ENCODE results near the gene C2CD2.

C2CD2 gene

GRCh38 chr21:41869771-41870170 lies 84.0 kb downstream of the C2CD2 start:
- in situ Hi-C loops (cut with MboI; ENCODE audit: low sequenced_read_pairs, unreplicated experiment), result no loop called here
- no peak for TF ChIP-seq CTCF (IDR thresholded peaks at IDR 0.05; ENCODE audit: borderline replicate concordance, control extremely low read depth, extremely low read depth, insufficient read depth, missing control alignments)
- DNase-seq (ENCODE audit: low spot score), result no peak

- peak; percentile 64 for DNase-seq (ENCODE audit: low spot score)
- no peak for TF ChIP-seq CTCF (IDR thresholded peaks at IDR 0.05; ENCODE audit: borderline replicate concordance, control extremely low read depth, extremely low read depth, insufficient read depth, missing control alignments)
- in situ Hi-C loops (cut with MboI; ENCODE audit: low sequenced_read_pairs, unreplicated experiment), result no loop called here
Observed at GRCh38 chr21:41868062-41868710, 85.6 kb downstream of the C2CD2 start.

- DNase-seq (ENCODE audit: low spot score), result no peak
- in situ Hi-C loops (cut with MboI; ENCODE audit: low sequenced_read_pairs, unreplicated experiment), result no loop called here
- no peak for TF ChIP-seq CTCF (IDR thresholded peaks at IDR 0.05; ENCODE audit: borderline replicate concordance, control extremely low read depth, extremely low read depth, insufficient read depth, missing control alignments)
Observed at GRCh38 chr21:41867313-41867712, 86.5 kb downstream of the C2CD2 start.

- DNase-seq (ENCODE audit: low spot score), result no peak
- in situ Hi-C loops (cut with MboI; ENCODE audit: low sequenced_read_pairs, unreplicated experiment), result no loop called here
- no peak for TF ChIP-seq CTCF (IDR thresholded peaks at IDR 0.05; ENCODE audit: borderline replicate concordance, control extremely low read depth, extremely low read depth, insufficient read depth, missing control alignments)
Observed at GRCh38 chr21:41866274-41866809, 87.5 kb downstream of the C2CD2 start.

- peak; percentile 77 for DNase-seq (ENCODE audit: low spot score)
- in situ Hi-C loops (cut with MboI; ENCODE audit: low sequenced_read_pairs, unreplicated experiment), result no loop called here
- no peak for TF ChIP-seq CTCF (IDR thresholded peaks at IDR 0.05; ENCODE audit: borderline replicate concordance, control extremely low read depth, extremely low read depth, insufficient read depth, missing control alignments)
Observed at GRCh38 chr21:41865002-41865777, 88.6 kb downstream of the C2CD2 start.

- in situ Hi-C loops (cut with MboI; ENCODE audit: low sequenced_read_pairs, unreplicated experiment), result no loop called here
Observed at GRCh38 chr21:41864311-41865001, 89.4 kb downstream of the C2CD2 start.

More at GRCh38 chr21:41864311-41865001, 89.4 kb downstream of the C2CD2 start:
- DNase-seq (ENCODE audit: low spot score), result no peak
- no peak for TF ChIP-seq CTCF (IDR thresholded peaks at IDR 0.05; ENCODE audit: borderline replicate concordance, control extremely low read depth, extremely low read depth, insufficient read depth, missing control alignments)
